Body of pancreas (tissue), 4 donors: Measurements from ENCODE around the gene NPC2.

Experiments
- CTCF ChIP-seq, 7 experiments: fragments of 450-650 bp in 4 of 7; fragments of 200-600 bp in 3 of 7; sonication (generic) in 3 of 7; IDR thresholded peaks; one replicate each; pipeline ENCODE4 v1.5.1; 2016 to 2019; ENCODE audit warnings: antibody characterized with exemption in 7 of 7
- POLR2A ChIP-seq, 3 donors: fragments of 450-650 bp; IDR thresholded peaks; one replicate each; pipeline ENCODE4 v1.6.1; 2016; ENCODE audit warnings: antibody characterized with exemption in 3 of 3, mild to moderate bottlenecking in 2 of 3

DNA sequence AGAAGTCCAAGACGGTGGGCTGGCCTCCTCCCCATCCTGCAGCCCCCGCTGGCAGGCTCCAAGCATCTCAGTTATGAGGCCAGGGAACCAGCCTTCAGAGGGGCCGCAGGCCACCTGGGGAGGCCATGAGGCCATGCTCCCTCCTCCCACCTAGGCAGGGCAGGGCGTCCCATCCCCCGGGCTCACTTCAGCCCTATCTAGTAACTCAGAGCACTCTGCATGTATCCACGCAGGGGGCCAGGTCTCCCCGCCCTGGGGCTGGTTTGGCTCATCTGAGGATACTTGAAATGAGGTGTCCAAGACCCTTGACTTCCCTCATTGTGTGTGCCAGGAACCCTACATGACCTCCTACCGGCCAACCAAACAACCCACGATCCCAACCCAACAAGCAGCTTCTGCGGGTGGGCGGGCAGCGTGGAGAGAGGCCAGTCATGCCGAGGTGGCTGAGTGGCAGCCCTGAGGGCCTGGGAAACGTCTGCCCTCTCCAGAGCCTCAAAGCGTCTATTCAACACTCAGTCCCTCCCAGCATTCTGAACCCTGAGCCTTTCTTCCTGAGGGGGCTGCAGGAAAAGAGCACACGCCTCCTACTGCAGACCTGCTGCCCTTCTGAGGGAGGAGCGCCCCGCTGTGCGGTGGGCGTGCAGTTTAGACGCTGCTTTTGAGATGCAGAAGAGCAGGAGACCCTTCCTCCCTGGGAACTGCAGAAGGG, 17.3 kb upstream of the NPC2 start:
- no peak for TF ChIP-seq CTCF (IDR thresholded peaks at IDR 0.05)
- TF ChIP-seq POLR2A (IDR thresholded peaks at IDR 0.05) = no peak
